SK-N-SH treated with all-trans-retinoic acid at 6 μM for 48 hours (cell line): ENCODE measurements around the gene PARP1.

Experiments used
- ATAC-seq: fragments of 200-7000 bp; cut with Tn5 transposase; 3 replicates; pipeline ENCODE4 v1.9.1; 2020; ENCODE audit warnings: mild to moderate bottlenecking, moderate library complexity
- ARNTL ChIP-seq: fragments of 450-650 bp; formaldehyde crosslinking; IDR thresholded peaks from 2 replicates; pipeline ENCODE4 v1.5.0; 2020; ENCODE audit warnings: low read depth, mild to moderate bottlenecking, moderate library complexity, borderline replicate concordance
- BACH2 ChIP-seq: fragments of 250-450 bp; sonication (Bioruptor Pico); IDR thresholded peaks from 2 replicates; pipeline ENCODE4 v1.9.0; 2021; ENCODE audit warnings: mild to moderate bottlenecking, borderline replicate concordance
- CSDC2 ChIP-seq: fragments of 250-450 bp; sonication (Bioruptor Pico); IDR thresholded peaks from 2 replicates; pipeline ENCODE4 v1.5.0; 2020; ENCODE audit warnings: mild to moderate bottlenecking, moderate library complexity
- CSRNP3 ChIP-seq: fragments of 250-450 bp; sonication (Bioruptor Pico); IDR thresholded peaks from 2 replicates; pipeline ENCODE4 v1.5.1; 2021; ENCODE audit warnings: mild to moderate bottlenecking, moderate library complexity
- GLIS3 ChIP-seq: fragments of 250-450 bp; sonication (Bioruptor Pico); IDR thresholded peaks from 2 replicates; pipeline ENCODE4 v1.5.0; 2020; ENCODE audit warnings: mild to moderate bottlenecking, moderate library complexity
- ISL1 ChIP-seq: fragments of 250-450 bp; sonication (Bioruptor Pico); IDR thresholded peaks from 2 replicates; pipeline ENCODE4 v2.1.2; 2022; ENCODE audit warnings: mild to moderate bottlenecking, moderate library complexity
- OSR1 ChIP-seq: fragments of 250-450 bp; sonication (Bioruptor Pico); IDR thresholded peaks from 2 replicates; pipeline ENCODE4 v1.8.0; 2022; ENCODE audit warnings: moderate library complexity, mild to moderate bottlenecking, inconsistent platforms
- POU6F1 ChIP-seq: fragments of 250-450 bp; sonication (Bioruptor Pico); IDR thresholded peaks from 2 replicates; pipeline ENCODE4 v1.8.0; 2021; ENCODE audit warnings: low read depth, mild to moderate bottlenecking, moderate library complexity, borderline replicate concordance
- PPARA ChIP-seq: fragments of 250-450 bp; sonication (Bioruptor Pico); IDR thresholded peaks from 2 replicates; pipeline ENCODE4 v1.5.0; 2020; ENCODE audit warnings: mild to moderate bottlenecking, borderline replicate concordance
- RARB ChIP-seq: fragments of 250-450 bp; sonication (Bioruptor Pico); IDR thresholded peaks from 2 replicates; pipeline ENCODE4 v1.8.0; 2021; ENCODE audit warnings: mild to moderate bottlenecking, moderate library complexity
- SNAI2 ChIP-seq: fragments of 250-450 bp; sonication (Bioruptor Pico); IDR thresholded peaks from 2 replicates; pipeline ENCODE4 v1.5.0; 2020; ENCODE audit warnings: mild to moderate bottlenecking, moderate library complexity
- TCF4 ChIP-seq: fragments of 250-450 bp; sonication (Bioruptor Pico); IDR thresholded peaks from 2 replicates; pipeline ENCODE4 v1.8.0; 2021; ENCODE audit warnings: mild to moderate bottlenecking, moderate library complexity, borderline replicate concordance
- TOX ChIP-seq: fragments of 250-450 bp; sonication (Bioruptor Pico); IDR thresholded peaks from 2 replicates; pipeline ENCODE4 v1.8.0; 2021; ENCODE audit warnings: mild to moderate bottlenecking, moderate library complexity, borderline replicate concordance
- ZC3H10 ChIP-seq: fragments of 250-450 bp; sonication (Bioruptor Pico); IDR thresholded peaks from 2 replicates; pipeline ENCODE4 v1.5.1; 2021; ENCODE audit warnings: mild to moderate bottlenecking, moderate library complexity
- ZFP3 ChIP-seq: fragments of 250-450 bp; sonication (Bioruptor Pico); IDR thresholded peaks from 2 replicates; pipeline ENCODE4 v1.5.0; 2020; ENCODE audit warnings: mild to moderate bottlenecking, moderate library complexity
- ZFP30 ChIP-seq: fragments of 450-650 bp; formaldehyde crosslinking; IDR thresholded peaks from 2 replicates; pipeline ENCODE4 v1.5.0; 2022; ENCODE audit warnings: mild to moderate bottlenecking, moderate library complexity
- ZNF565 ChIP-seq: fragments of 450-650 bp; formaldehyde crosslinking; conservative IDR thresholded peaks from 2 replicates; pipeline ENCODE4 v1.5.0; 2020; ENCODE audit warnings: low read depth, mild to moderate bottlenecking, moderate library complexity
- ZNF8 ChIP-seq: fragments of 450-650 bp; formaldehyde crosslinking; IDR thresholded peaks from 2 replicates; pipeline ENCODE4 v1.5.0; 2020; ENCODE audit warnings: mild to moderate bottlenecking, moderate library complexity
- TF ChIP-seq, protein P1 (sequence below): fragments of 250-450 bp; sonication (Bioruptor Pico); IDR thresholded peaks from 2 replicates; pipeline ENCODE4 v1.5.1; 2020; ENCODE audit warnings: low read depth, mild to moderate bottlenecking, moderate library complexity
- TF ChIP-seq, protein P2 (sequence below): fragments of 250-450 bp; sonication (Bioruptor Pico); IDR thresholded peaks from 2 replicates; pipeline ENCODE4 v1.5.0; 2020; ENCODE audit warnings: mild to moderate bottlenecking, moderate library complexity
- TF ChIP-seq, protein P3 (sequence below): fragments of 250-450 bp; sonication (Bioruptor Pico); IDR thresholded peaks from 2 replicates; pipeline ENCODE4 v1.8.0; 2020; ENCODE audit warnings: mild to moderate bottlenecking, moderate library complexity, borderline replicate concordance

Gene PARP1

GRCh38 chr1:226455843-226456242 is 48.0 kb upstream of the PARP1 start (continued):
- TF ChIP-seq ARNTL (CRISPR knock-in tag) (no peak), SNAI2 (no peak)

DNA sequence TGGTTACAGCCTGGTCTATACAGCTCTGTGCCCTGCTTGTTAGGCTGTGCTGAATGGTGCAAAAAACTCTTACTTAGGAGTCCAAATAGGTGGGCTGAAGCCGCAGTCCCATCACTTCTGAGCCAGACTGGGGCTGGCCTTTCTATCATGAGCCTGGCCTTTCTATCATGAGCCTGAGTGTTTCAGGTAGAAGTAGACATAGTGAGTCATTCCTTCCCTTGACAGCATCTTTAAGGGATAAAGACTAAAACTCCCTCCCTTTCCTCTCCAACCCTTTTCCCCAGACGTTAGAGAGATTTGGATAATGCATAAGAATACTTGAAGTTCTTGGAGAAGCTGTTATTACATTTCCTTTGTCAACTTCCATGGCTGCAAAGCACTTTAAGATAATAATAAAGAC is 46.5 kb upstream of the PARP1 start:
- no peak for TF ChIP-seq ISL1 (CRISPR knock-in tag)
- no peak for TF ChIP-seq RARB
- no peak for TF ChIP-seq CSRNP3 (CRISPR knock-in tag)
- TF ChIP-seq ZC3H10, result no peak
- no peak for TF ChIP-seq ZNF565 (CRISPR knock-in tag)
- TF ChIP-seq POU6F1 (CRISPR knock-in tag), result no peak
- no peak for TF ChIP-seq OSR1 (CRISPR knock-in tag)
- no peak for TF ChIP-seq BACH2
- TF ChIP-seq PPARA (CRISPR knock-in tag), result no peak
- no peak for TF ChIP-seq CSDC2 (CRISPR knock-in tag)
- TF ChIP-seq, protein P1, sequence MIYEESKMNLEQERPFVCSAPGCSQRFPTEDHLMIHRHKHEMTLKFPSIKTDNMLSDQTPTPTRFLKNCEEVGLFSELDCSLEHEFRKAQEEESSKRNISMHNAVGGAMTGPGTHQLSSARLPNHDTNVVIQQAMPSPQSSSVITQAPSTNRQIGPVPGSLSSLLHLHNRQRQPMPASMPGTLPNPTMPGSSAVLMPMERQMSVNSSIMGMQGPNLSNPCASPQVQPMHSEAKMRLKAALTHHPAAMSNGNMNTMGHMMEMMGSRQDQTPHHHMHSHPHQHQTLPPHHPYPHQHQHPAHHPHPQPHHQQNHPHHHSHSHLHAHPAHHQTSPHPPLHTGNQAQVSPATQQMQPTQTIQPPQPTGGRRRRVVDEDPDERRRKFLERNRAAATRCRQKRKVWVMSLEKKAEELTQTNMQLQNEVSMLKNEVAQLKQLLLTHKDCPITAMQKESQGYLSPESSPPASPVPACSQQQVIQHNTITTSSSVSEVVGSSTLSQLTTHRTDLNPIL, result no peak
- no peak for TF ChIP-seq SNAI2
- TF ChIP-seq TCF4, result no peak
- no peak for TF ChIP-seq TOX
- TF ChIP-seq ZFP30 (CRISPR knock-in tag), result no peak
- TF ChIP-seq, protein P2, sequence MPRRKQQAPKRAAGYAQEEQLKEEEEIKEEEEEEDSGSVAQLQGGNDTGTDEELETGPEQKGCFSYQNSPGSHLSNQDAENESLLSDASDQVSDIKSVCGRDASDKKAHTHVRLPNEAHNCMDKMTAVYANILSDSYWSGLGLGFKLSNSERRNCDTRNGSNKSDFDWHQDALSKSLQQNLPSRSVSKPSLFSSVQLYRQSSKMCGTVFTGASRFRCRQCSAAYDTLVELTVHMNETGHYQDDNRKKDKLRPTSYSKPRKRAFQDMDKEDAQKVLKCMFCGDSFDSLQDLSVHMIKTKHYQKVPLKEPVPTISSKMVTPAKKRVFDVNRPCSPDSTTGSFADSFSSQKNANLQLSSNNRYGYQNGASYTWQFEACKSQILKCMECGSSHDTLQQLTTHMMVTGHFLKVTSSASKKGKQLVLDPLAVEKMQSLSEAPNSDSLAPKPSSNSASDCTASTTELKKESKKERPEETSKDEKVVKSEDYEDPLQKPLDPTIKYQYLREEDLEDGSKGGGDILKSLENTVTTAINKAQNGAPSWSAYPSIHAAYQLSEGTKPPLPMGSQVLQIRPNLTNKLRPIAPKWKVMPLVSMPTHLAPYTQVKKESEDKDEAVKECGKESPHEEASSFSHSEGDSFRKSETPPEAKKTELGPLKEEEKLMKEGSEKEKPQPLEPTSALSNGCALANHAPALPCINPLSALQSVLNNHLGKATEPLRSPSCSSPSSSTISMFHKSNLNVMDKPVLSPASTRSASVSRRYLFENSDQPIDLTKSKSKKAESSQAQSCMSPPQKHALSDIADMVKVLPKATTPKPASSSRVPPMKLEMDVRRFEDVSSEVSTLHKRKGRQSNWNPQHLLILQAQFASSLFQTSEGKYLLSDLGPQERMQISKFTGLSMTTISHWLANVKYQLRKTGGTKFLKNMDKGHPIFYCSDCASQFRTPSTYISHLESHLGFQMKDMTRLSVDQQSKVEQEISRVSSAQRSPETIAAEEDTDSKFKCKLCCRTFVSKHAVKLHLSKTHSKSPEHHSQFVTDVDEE (CRISPR knock-in tag), result no peak
- no peak for TF ChIP-seq GLIS3 (CRISPR knock-in tag)
- no peak for TF ChIP-seq ZFP3 (CRISPR knock-in tag)
- no peak for TF ChIP-seq ZNF8 (CRISPR knock-in tag)
- no peak for ATAC-seq

GRCh38 chr1:226453015-226453704 is 45.3 kb upstream of the PARP1 start:
- ATAC-seq, result no peak; the same call in 2 of the 3 replicates
- TF ChIP-seq GLIS3 (CRISPR knock-in tag), result no peak
- no peak for TF ChIP-seq ARNTL (CRISPR knock-in tag)
- TF ChIP-seq PPARA (CRISPR knock-in tag), result no peak
- TF ChIP-seq ZFP3 (CRISPR knock-in tag), result no peak
- no peak for TF ChIP-seq CSRNP3 (CRISPR knock-in tag)
- TF ChIP-seq, protein P3, sequence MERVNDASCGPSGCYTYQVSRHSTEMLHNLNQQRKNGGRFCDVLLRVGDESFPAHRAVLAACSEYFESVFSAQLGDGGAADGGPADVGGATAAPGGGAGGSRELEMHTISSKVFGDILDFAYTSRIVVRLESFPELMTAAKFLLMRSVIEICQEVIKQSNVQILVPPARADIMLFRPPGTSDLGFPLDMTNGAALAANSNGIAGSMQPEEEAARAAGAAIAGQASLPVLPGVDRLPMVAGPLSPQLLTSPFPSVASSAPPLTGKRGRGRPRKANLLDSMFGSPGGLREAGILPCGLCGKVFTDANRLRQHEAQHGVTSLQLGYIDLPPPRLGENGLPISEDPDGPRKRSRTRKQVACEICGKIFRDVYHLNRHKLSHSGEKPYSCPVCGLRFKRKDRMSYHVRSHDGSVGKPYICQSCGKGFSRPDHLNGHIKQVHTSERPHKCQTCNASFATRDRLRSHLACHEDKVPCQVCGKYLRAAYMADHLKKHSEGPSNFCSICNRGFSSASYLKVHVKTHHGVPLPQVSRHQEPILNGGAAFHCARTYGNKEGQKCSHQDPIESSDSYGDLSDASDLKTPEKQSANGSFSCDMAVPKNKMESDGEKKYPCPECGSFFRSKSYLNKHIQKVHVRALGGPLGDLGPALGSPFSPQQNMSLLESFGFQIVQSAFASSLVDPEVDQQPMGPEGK (CRISPR knock-in tag), result no peak
